ENCODE results near the gene EDDM13. TPM values are rescaled to one million over a fixed set of nuclear protein-coding genes. Genes with fewer than 3 reads are reported as not detected.
"Not testable (repeated sequence)": the region's sequence is repeated elsewhere in the genome, so short reads cannot be mapped to it uniquely, and the experiment has no call there.

EDDM13 gene
- total RNA-seq, 3 donors from 2014 or later (not counting 1 experiment from before 2014, with no cell fraction given): 1.5 to 3.1 (median 2.6) TPM

GRCh38 chr19:56253737-56254136 is 18.8 kb upstream of the EDDM13 start:
- 91% methylated on average over 4 of the region's 5 CpGs for whole genome bisulfite sequencing (ENCODE audit: insufficient coverage)
- Histone ChIP-seq H3K36me3 (ENCODE audit: control insufficient read depth, insufficient read depth, low read length) (no peaks in the 10 kb centered on the region), H3K9me3 (ENCODE audit: control insufficient read depth, insufficient read depth, low read length) (no peaks in the 10 kb centered on the region), H3K4me1 (ENCODE audit: control insufficient read depth, insufficient read depth, low read length) (no peaks in the 10 kb centered on the region), H3K27ac (ENCODE audit: low read length) (no peak overlapping the region), H3K27me3 (ENCODE audit: control insufficient read depth, insufficient read depth, low read length) (no peaks in the 10 kb centered on the region), H3K4me3 (ENCODE audit: low read length) (no peak overlapping the region)
- intact Hi-C loops (cut with micrococcal nuclease): loop anchor here (1.0 to 2.0 kb wide), 3 partner anchors 80 to 173 kb away; no protein-coding TSS in a partner anchor
- H3K27ac Mint-ChIP-seq: no peak overlapping the region
- H3K4me1 Mint-ChIP-seq: peaks cover 0 to 11% of the 10 kb centered on the region in 2 donors
- H3K4me3 Mint-ChIP-seq: no peak overlapping the region
- H3K27me3 Mint-ChIP-seq (ENCODE audit: low read depth in 2 of 2): no peaks in the 10 kb centered on the region
- TF ChIP-seq CTCF (IDR thresholded peaks at IDR 0.05): peak; percentile 3
- DNase-seq (peak in 1 of 2 donors; percentile 70), ATAC-seq (peak in 2 of 3 donors; percentile 49 to 50)
- no peaks in the 10 kb centered on the region for H3K9me3 Mint-ChIP-seq
- H3K36me3 Mint-ChIP-seq: no peaks in the 10 kb centered on the region

GRCh38 chr19:56258272-56258671 is 14.3 kb upstream of the EDDM13 start:
- Histone ChIP-seq H3K36me3 (ENCODE audit: control insufficient read depth, insufficient read depth, low read length) (no peaks in the 10 kb centered on the region), H3K4me3 (ENCODE audit: low read length) (no peak overlapping the region), H3K27me3 (ENCODE audit: control insufficient read depth, insufficient read depth, low read length) (no peaks in the 10 kb centered on the region), H3K9me3 (ENCODE audit: control insufficient read depth, insufficient read depth, low read length) (no peaks in the 10 kb centered on the region), H3K4me1 (ENCODE audit: control insufficient read depth, insufficient read depth, low read length) (no peaks in the 10 kb centered on the region), H3K27ac (ENCODE audit: low read length) (no peak overlapping the region)
- Mint-ChIP-seq H3K36me3 (no peaks in the 10 kb centered on the region), H3K4me3 (no peak overlapping the region), H3K27me3 (ENCODE audit: low read depth in 2 of 2) (no peaks in the 10 kb centered on the region), H3K9me3 (no peaks in the 10 kb centered on the region), H3K27ac (no peak overlapping the region), H3K4me1 (no peaks in the 10 kb centered on the region)
- no peak for DNase-seq
- intact Hi-C loops (cut with micrococcal nuclease): no loop called here
- 89% methylated on average over 12 of the region's 12 CpGs for WGBS (ENCODE audit: insufficient coverage)
- no peak for TF ChIP-seq CTCF (IDR thresholded peaks at IDR 0.05)
- ATAC-seq: no peak

- no peaks in the 10 kb centered on the region for H3K4me1 Mint-ChIP-seq
- H3K27me3 Mint-ChIP-seq (ENCODE audit: low read depth in 2 of 2): no peaks in the 10 kb centered on the region
- H3K36me3 Mint-ChIP-seq: no peaks in the 10 kb centered on the region
- Histone ChIP-seq H3K4me3 (ENCODE audit: low read length) (no peak overlapping the region), H3K27ac (ENCODE audit: low read length) (no peak overlapping the region), H3K4me1 (ENCODE audit: control insufficient read depth, insufficient read depth, low read length) (no peaks in the 10 kb centered on the region), H3K9me3 (ENCODE audit: control insufficient read depth, insufficient read depth, low read length) (no peaks in the 10 kb centered on the region), H3K27me3 (ENCODE audit: control insufficient read depth, insufficient read depth, low read length) (no peaks in the 10 kb centered on the region), H3K36me3 (ENCODE audit: control insufficient read depth, insufficient read depth, low read length) (no peaks in the 10 kb centered on the region)
- H3K9me3 Mint-ChIP-seq: no peaks in the 10 kb centered on the region
- intact Hi-C loops (cut with micrococcal nuclease): no loop called here
- DNase-seq (no peak), ATAC-seq (no peak)
- no peak for TF ChIP-seq CTCF (IDR thresholded peaks at IDR 0.05)
- no peak overlapping the region for H3K27ac Mint-ChIP-seq
- H3K4me3 Mint-ChIP-seq: no peak overlapping the region
These were observed 11.4 kb upstream of the EDDM13 start for GRCh38 chr19:56261145-56261544.

GRCh38 chr19:56261932-56262331 is 10.6 kb upstream of the EDDM13 start:
- H3K4me3 ChIP-seq (ENCODE audit: low read length); H3K4me3 Mint-ChIP-seq; H3K27me3 ChIP-seq (ENCODE audit: control insufficient read depth, insufficient read depth, low read length); ATAC-seq; H3K27ac Mint-ChIP-seq; H3K4me1 ChIP-seq (ENCODE audit: control insufficient read depth, insufficient read depth, low read length); intact Hi-C loops (cut with micrococcal nuclease); H3K27ac ChIP-seq (ENCODE audit: low read length); H3K9me3 Mint-ChIP-seq; H3K4me1 Mint-ChIP-seq; H3K27me3 Mint-ChIP-seq (ENCODE audit: low read depth in 2 of 2); H3K9me3 ChIP-seq (ENCODE audit: control insufficient read depth, insufficient read depth, low read length); DNase-seq; H3K36me3 ChIP-seq (ENCODE audit: control insufficient read depth, insufficient read depth, low read length); H3K36me3 Mint-ChIP-seq: not testable (repeated sequence)
- WGBS (ENCODE audit: insufficient coverage): 95% methylated on average over 4 of the region's 6 CpGs
